Osteocyte (in vitro differentiated cells): ENCODE data around the gene ZNF300. TPM values are rescaled to one million over a fixed set of nuclear protein-coding genes. Genes with fewer than 3 reads are reported as not detected.
"Not testable (repeated sequence)": the region's sequence is repeated elsewhere in the genome, so short reads cannot be mapped to it uniquely, and the experiment has no call there.

Experiments used
- DNase-seq: peaks from one replicate; pipeline ENCODE4 v3.0.0; 2021; ENCODE audit warnings: mixed read lengths; ENCODE audit not compliant: unreplicated experiment; ENCODE audit errors: extremely low spot score
- H3K27ac Mint-ChIP-seq: one replicate; pipeline ENCODE4 v1.8.0; 2021; ENCODE audit warnings: mild to moderate bottlenecking, mixed read lengths; ENCODE audit not compliant: unreplicated experiment
- H3K27me3 Mint-ChIP-seq: one replicate; pipeline ENCODE4 v1.8.0; 2021; ENCODE audit warnings: mixed read lengths; ENCODE audit not compliant: unreplicated experiment
- H3K36me3 Mint-ChIP-seq: one replicate; pipeline ENCODE4 v1.8.0; 2021; ENCODE audit warnings: mixed read lengths; ENCODE audit not compliant: unreplicated experiment
- H3K4me1 Mint-ChIP-seq: one replicate; pipeline ENCODE4 v1.8.0; 2021; ENCODE audit warnings: mixed read lengths; ENCODE audit not compliant: unreplicated experiment
- H3K4me3 Mint-ChIP-seq: one replicate; pipeline ENCODE4 v1.8.0; 2021; ENCODE audit warnings: mild to moderate bottlenecking, moderate library complexity, mixed read lengths; ENCODE audit not compliant: unreplicated experiment
- H3K9me3 Mint-ChIP-seq: one replicate; pipeline ENCODE4 v1.8.0; 2021; ENCODE audit warnings: mixed read lengths; ENCODE audit not compliant: unreplicated experiment
- CTCF ChIP-seq: fragments of 200-600 bp; sonication (generic); IDR thresholded peaks from 2 replicates; pipeline ENCODE4 v1.5.0; 2021; ENCODE audit warnings: antibody characterized with exemption, mild to moderate bottlenecking, moderate library complexity
- total RNA-seq: library from RNA; stranded (reverse); gene quantifications from 2 replicates; pipeline ENCODE4 v1.2.1, GENCODE V29; 2021

ZNF300 gene
- total RNA-seq, 1 donor from 2014 or later = 8.7 TPM

- Mint-ChIP-seq H3K4me1 (no peaks in the 10 kb centered on the region), H3K27ac (no peak overlapping the region), H3K27me3 (peaks cover 44% of the 10 kb centered on the region), H3K36me3 (no peaks in the 10 kb centered on the region), H3K4me3 (no peak overlapping the region), H3K9me3 (no peaks in the 10 kb centered on the region)
- DNase-seq = no peak
- TF ChIP-seq CTCF = no peak
These were observed 51.2 kb downstream of the ZNF300 start for GRCh38 chr5:150853561-150853960.

GRCh38 chr5:150851039-150851438 is 53.7 kb downstream of the ZNF300 start:
- no peak for DNase-seq
- Mint-ChIP-seq H3K4me1 (no peaks in the 10 kb centered on the region), H3K27me3 (peaks cover 45% of the 10 kb centered on the region), H3K9me3 (no peaks in the 10 kb centered on the region), H3K27ac (no peak overlapping the region), H3K36me3 (no peaks in the 10 kb centered on the region), H3K4me3 (no peak overlapping the region)
- TF ChIP-seq CTCF = no peak

GRCh38 chr5:150848271-150848670 is 56.5 kb downstream of the ZNF300 start:
- no peak overlapping the region for H3K4me3 Mint-ChIP-seq
- no peak for DNase-seq
- TF ChIP-seq CTCF = no peak
- peaks cover 31% of the 10 kb centered on the region for H3K27me3 Mint-ChIP-seq
- no peaks in the 10 kb centered on the region for H3K4me1 Mint-ChIP-seq
- no peaks in the 10 kb centered on the region for H3K36me3 Mint-ChIP-seq
- no peak overlapping the region for H3K27ac Mint-ChIP-seq
- no peaks in the 10 kb centered on the region for H3K9me3 Mint-ChIP-seq

- Mint-ChIP-seq H3K4me3 (no peak overlapping the region), H3K4me1 (no peaks in the 10 kb centered on the region), H3K27ac (no peak overlapping the region), H3K9me3 (no peaks in the 10 kb centered on the region), H3K36me3 (no peaks in the 10 kb centered on the region), H3K27me3 (peaks cover 27% of the 10 kb centered on the region)
- DNase-seq = no peak
- no peak for TF ChIP-seq CTCF
These were observed 57.5 kb downstream of the ZNF300 start for GRCh38 chr5:150847334-150847695.

- Mint-ChIP-seq H3K9me3 (no peaks in the 10 kb centered on the region), H3K4me1 (no peaks in the 10 kb centered on the region), H3K27me3 (peaks cover 27% of the 10 kb centered on the region), H3K4me3 (no peak overlapping the region), H3K27ac (no peak overlapping the region), H3K36me3 (no peaks in the 10 kb centered on the region)
- DNase-seq = no peak
- peak; percentile 70 for TF ChIP-seq CTCF
These were observed 58.0 kb downstream of the ZNF300 start for GRCh38 chr5:150846654-150847333.

- not testable (repeated sequence) for H3K27ac Mint-ChIP-seq, DNase-seq, H3K4me1 Mint-ChIP-seq, H3K4me3 Mint-ChIP-seq, H3K36me3 Mint-ChIP-seq, H3K9me3 Mint-ChIP-seq
- H3K27me3 Mint-ChIP-seq = peaks cover 28% of the 10 kb centered on the region
These were observed 58.5 kb downstream of the ZNF300 start, which contains the start of gene IRGM for GRCh38 chr5:150846308-150846653. IRGM (plus strand) TSS chr5:150846521; CDS start chr5:150848124, 1,603 bp downstream.

GRCh38 chr5:150845185-150845859 is 59.5 kb downstream of the ZNF300 start:
- not testable (repeated sequence) for H3K9me3 Mint-ChIP-seq, H3K27ac Mint-ChIP-seq, H3K4me3 Mint-ChIP-seq, H3K36me3 Mint-ChIP-seq, DNase-seq, H3K4me1 Mint-ChIP-seq
- H3K27me3 Mint-ChIP-seq = peaks cover 23% of the 10 kb centered on the region
